GM12864 (cell line): ENCODE measurements around the gene ERFL.

Source experiments
- DNase-seq: peaks from one replicate; pipeline ENCODE4 v3.0.0-alpha.2; 2011; ENCODE audit warnings: low read depth
- H3K4me3 ChIP-seq: 2 replicates; pipeline ENCODE4 v1.5.1; 2011; ENCODE audit warnings: mild to moderate bottlenecking, low read depth, low read length, control low read depth
- TF ChIP-seq, protein P1 (sequence below): IDR thresholded peaks from 2 replicates; pipeline ENCODE4 v1.5.1; 2011; ENCODE audit warnings: low read depth, mild to moderate bottlenecking, moderate library complexity, low read length, control low read depth, inconsistent platforms; ENCODE audit errors: missing control alignments

ERFL gene

DNA sequence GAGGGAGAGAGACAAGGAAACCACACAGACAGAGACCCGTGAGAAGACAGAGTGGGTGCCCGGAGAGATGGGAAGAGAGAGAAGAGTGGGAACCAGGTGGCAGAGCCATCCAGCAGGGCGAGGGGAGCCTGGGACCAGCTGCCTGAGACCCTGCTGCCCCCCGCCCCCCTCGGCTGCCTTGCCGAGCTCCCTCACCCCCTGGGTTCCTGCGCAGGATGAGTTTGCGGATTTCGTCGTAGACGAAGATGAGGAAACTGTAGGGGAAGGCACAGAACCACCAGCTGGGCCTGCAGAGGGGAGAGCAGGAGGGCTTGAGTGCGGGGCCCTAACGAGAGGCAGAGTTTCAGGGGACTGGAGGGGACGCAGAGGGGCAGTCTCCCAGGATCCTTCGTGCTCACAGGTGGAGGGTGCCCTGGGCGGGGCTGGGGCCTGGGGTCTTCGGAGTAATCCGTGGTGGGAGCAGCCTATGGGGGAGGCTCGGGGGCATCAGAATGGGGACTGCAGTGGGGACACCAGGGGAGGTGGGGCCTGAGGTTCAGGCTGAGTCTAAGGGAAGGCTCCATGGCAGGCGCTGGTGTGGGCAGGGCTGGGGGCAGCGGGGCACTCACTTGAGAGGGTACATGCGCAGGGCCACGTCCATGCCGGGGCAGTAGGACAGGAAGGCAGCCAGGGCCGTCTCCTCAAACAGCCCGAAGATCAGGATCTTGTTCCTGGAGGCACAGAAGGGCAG lies 39.0 kb upstream of the ERFL start:
- TF ChIP-seq, protein P1, sequence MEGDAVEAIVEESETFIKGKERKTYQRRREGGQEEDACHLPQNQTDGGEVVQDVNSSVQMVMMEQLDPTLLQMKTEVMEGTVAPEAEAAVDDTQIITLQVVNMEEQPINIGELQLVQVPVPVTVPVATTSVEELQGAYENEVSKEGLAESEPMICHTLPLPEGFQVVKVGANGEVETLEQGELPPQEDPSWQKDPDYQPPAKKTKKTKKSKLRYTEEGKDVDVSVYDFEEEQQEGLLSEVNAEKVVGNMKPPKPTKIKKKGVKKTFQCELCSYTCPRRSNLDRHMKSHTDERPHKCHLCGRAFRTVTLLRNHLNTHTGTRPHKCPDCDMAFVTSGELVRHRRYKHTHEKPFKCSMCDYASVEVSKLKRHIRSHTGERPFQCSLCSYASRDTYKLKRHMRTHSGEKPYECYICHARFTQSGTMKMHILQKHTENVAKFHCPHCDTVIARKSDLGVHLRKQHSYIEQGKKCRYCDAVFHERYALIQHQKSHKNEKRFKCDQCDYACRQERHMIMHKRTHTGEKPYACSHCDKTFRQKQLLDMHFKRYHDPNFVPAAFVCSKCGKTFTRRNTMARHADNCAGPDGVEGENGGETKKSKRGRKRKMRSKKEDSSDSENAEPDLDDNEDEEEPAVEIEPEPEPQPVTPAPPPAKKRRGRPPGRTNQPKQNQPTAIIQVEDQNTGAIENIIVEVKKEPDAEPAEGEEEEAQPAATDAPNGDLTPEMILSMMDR = no peak
- H3K4me3 ChIP-seq = no peak overlapping the region
- DNase-seq = no peak

DNA sequence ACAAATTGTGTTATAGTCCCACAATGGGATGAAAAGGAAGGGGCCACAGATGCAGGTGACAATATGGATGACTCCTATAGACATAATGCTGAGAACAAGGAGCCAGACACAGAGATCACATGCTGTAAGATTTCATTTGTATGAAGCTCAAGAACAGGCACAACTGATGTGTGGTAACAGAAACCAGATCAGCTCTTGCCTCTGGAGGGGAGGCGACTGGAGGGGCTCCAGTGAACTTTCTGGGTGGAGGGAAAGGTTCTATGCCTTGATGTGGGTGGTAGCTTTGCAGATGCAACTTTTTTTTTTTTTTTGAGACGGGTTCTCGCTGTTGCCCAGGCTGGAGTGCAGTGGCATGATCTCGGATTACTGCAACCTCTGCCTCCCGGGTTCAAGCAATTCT lies 36.9 kb upstream of the ERFL start:
- TF ChIP-seq, protein P1 = no peak
- no peak for DNase-seq
- no peak overlapping the region for H3K4me3 ChIP-seq

DNA sequence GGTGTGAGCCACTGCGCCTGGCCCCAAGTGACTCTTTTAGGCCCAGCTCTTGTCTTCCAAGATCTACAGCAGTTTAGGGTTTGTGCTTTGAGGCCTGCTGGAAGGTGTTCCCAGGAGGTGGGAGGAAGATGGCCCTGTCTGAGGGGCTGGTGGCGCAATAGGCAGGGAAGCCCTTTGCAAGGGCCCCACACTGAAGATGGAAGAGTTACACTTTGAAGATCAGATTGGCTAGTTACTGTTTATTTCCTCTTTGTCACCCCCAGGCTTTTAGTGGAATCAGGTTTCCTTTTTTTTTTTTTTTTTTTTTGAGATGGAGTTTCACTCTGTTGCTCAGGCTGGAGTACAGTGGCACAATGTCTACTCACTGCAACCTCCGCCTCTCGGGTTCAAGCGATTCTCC lies 32.7 kb upstream of the ERFL start:
- H3K4me3 ChIP-seq = no peak overlapping the region
- no peak for DNase-seq
- TF ChIP-seq, protein P1 = no peak

DNA sequence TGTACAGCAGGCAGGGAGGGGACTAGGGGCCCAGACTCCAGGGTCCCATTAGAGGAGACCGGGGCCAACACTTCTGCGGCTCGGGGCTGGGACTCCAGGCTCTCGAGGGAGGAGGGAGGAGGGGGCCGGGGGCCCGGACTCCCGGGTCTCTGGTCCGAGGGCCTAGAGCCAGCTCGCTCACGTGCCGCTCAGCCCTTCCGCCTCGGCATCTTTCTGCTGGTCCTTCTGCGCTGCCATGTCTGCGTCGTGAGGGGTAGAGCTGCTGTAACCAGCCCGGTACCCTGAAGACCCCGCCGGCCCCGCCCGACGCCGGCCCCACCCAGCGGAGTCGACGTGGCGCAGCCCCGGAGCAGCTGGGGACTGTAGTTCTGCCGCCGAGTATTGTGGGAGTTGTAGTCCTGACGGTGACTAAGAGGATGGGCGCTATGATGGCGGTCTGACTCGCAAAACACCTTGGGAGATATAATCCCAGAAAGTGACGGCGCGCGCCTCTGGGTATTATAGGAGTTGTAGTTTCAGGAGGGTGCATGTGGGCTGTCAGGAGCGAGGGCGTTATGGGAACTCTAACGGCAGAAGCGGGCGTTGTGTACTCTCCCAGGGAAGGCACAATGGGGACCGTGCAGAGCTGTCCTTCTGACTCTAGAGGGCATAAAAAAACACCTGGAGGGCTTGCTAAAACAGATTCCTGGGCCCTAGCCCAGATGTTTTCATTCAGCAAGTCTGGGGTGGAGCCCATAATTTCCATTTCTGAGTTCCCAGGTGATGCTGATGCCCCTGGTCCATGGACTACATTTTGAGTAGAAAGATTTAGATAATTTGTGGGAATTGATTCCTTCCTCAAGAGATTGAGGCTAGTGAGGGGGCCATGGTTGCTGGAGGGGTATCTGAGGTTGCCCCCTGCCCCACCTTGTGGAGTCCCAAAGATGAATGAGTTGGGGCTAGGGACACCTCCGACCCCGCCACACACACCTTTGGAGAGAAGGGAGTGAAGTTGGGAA lies 31.1 kb upstream of the ERFL start, which contains the start of gene RABAC1:
RABAC1 (minus strand) TSS at position 266 of the 998 bp plus-strand sequence; CDS start at position 237, 29 bp downstream.
- TF ChIP-seq, protein P1 = peak; percentile 49
- DNase-seq = peak; percentile 65
- peak within 1 kb of the TSS; percentile 77 for H3K4me3 ChIP-seq

DNA sequence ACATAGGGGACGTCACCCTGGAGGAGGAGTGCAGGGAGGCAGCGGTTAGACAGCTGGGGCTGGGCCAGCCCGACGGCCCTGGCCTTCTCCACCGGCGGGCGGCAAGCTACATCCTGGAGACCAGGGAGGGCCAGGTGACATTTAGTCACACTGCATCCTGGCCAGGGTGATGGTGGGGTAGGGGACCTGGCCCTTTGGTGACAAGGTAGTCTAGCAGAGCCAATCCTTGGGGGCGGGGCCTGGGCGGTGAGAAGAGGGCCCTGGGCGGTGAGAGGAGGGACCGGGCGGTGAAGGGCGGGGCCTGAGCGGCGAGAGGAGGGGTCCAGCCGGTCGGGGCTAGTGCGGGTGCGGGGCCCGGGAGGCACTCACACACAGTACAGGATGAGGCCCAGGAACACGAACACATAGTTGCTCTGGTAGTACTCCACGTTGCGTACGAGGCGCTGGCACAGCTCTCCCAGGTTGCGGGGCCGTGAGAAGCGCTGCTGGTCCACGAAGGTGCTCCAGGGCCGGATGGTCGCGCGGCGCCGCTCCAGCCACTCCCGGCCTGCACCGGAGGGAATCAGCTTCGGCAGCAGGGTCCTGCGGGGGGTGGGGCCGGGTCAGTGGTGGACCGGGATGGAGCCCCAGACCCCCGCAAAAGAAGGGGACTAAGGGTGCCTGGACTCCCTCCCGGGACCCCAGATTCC lies 30.3 kb upstream of the ERFL start:
- DNase-seq = no peak
- peak overlapping the region; percentile 77 for H3K4me3 ChIP-seq
- TF ChIP-seq, protein P1 = no peak

DNA sequence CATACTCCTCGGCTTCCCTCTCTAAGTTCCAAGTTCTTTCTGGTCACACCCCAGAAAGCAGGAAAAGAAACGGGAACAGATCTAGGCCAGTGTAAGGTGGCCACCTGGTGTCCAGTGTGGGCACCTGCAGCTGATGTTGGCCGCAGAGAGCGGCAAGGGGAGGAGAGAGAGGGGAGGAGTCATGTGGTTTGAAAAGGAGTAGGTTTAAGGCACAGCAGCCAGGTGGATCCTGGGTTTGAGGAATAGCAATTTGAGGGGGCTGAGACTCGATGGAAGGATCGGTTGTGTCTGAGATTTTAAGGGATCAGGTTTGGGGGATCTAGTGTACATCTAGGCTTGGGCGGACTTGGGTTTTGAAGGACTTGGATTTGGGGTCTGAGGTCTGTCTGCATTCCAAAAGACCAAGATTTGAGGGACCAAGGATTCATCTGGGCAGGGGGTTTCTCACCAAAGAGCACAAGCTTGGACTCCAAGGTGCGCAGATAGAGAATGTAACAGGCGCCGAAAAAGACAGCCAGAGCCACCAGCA lies 29.7 kb upstream of the ERFL start:
- DNase-seq = peak; percentile 58
- peak overlapping the region; percentile 77 for H3K4me3 ChIP-seq
- TF ChIP-seq, protein P1 = peak; percentile 80
